ENCODE measurements around the gene MRAP.

MRAP gene

DNA sequence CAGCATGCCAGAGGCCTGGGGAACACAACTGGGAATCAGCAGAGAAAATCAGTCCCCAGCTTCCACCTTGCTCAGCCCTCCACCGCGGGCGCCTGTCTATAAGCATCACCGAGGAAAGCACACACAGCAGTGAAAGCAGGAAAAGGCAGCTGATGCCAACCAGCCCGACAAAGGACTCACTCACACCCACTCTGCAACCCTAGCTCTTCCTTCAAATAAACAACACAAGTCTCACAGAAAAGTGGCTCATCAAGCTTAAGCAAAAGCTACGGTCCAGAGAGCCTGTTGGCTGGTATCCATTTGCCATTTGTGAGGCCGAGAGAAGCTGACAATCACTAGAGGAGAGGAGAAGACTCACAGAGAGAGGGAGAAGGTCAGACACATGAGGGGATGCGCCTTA lies 27.1 kb downstream of the MRAP start:
- no peak for DNase-seq

DNA sequence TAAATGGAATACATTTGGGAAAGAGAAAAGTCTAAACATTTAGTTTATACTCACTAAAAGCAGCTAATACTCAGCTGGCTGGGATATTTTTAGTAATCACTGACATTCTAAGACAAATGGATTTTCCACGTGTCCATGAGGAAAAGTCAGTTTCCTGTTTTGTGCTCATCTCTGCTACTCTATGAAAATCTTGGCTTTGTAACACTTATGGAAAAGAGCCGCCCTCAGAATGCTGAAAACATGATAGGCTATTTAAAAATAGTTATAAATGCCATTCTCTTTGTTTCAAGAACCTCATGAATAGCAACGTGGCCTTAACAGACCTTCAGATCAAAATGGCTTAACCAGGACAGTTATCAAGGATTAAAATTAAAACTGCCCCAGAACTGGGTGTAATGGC lies 29.9 kb downstream of the MRAP start:
- no peak for DNase-seq

DNA sequence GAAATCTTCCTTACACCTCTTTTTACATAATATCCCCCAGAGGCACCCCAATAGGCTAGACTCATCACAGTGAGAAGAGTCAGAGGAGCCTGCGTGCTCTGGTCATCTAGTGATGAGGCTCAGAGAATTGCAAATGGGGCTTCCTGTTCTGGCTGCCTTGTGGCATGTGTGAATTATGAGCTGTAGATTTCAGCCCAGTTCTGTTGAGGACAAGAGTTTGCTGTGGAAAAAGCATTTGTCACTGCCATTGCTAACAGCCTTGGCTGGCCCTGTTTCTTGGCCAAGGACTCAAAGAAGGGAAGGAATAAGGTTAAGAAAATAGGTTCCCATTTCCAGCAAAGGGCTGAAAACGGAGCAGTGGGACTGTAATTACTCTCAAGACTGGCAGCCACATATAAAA lies 30.7 kb downstream of the MRAP start:
- DNase-seq = no peak

- DNase-seq = no peak
These were observed 31.1 kb downstream of the MRAP start for GRCh38 chr21:32329776-32330175.

- DNase-seq = no peak
These were observed 32.2 kb downstream of the MRAP start for GRCh38 chr21:32330784-32331311.

GRCh38 chr21:32331444-32332305 lies 33.0 kb downstream of the MRAP start:
- DNase-seq = no peak

DNA sequence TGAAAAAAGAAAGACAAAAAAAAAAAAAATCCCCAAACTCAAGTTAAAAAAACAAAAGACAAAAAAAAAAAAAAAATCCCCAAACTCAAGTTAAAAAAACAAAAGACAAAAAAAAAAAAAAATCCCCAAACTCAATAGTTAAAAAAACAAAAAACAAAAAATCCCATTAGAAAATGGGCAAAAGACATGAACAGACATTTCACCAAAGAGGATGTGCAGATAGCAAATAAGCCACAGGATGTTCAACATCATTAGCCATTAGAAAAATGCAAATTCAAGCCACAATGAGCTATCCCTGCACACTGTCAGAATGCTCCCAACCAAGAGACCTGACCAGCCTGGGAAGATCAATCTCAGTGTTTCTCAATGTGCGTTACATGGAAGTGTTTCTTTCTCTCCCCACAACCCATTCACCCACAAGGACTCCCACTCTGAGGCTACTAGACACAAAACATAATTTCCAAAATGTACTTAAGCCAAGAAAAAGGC lies 33.9 kb downstream of the MRAP start:
- DNase-seq = no peak

DNA sequence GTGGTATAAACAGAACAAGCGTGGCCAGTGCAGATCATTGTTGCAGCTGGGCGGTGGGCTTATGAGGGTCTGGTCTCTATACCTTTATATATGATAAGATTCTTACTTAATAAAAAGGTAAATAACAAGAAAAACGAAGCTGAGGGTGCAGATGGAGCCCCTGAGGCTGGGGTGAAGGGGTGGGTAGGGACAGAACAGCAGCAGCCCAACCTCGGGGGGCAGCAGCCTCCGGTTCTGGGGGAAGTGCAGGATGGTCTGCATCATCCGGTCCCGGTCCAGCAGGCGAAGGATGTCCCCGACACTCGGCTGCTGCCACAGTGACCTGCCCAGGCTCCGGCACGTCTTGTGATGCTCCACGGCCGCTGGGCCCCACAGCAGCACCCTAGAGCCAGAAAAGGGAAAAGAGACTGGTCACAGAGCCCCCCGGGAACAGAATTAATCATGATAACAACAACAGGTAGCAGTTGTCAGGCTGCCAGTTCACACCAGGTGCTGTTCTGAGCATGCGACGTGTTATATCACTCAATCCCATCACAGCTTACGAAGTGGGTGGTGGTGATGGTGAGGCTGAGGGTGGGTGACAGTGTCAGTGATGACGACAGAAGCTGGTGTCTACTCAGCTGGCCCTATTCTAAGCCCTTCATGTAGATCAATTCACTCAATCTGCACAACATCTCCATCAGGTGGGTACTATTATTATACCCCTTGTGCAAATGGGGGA lies 35.5 kb downstream of the MRAP start:
- no peak for DNase-seq

DNA sequence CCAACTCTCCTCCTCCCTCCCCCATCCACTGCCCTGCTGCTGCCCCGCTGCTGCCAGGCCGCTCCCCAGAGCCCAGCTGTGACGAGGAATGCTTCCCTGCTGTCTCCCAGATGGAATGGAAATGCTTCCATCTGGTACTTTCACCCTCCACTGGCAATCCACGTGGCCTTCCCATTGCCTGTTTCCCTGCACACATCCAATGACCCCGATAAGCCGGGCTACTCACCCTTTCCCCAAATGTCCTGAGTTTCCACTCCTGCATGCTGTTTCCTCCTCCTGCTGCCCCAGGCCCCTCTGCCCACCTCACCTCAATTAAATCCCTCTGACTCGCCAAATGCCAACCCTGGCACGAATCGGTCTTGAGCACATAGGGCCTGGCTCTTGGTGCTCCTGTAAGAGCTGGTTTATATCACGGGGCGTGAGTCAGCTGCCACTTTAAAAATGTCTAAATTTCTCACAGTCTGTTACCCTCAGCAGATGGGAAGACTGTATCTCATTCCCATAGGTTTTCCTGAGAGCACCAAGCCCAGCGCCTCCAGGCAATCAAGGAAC lies 36.4 kb downstream of the MRAP start:
- DNase-seq = no peak

DNA sequence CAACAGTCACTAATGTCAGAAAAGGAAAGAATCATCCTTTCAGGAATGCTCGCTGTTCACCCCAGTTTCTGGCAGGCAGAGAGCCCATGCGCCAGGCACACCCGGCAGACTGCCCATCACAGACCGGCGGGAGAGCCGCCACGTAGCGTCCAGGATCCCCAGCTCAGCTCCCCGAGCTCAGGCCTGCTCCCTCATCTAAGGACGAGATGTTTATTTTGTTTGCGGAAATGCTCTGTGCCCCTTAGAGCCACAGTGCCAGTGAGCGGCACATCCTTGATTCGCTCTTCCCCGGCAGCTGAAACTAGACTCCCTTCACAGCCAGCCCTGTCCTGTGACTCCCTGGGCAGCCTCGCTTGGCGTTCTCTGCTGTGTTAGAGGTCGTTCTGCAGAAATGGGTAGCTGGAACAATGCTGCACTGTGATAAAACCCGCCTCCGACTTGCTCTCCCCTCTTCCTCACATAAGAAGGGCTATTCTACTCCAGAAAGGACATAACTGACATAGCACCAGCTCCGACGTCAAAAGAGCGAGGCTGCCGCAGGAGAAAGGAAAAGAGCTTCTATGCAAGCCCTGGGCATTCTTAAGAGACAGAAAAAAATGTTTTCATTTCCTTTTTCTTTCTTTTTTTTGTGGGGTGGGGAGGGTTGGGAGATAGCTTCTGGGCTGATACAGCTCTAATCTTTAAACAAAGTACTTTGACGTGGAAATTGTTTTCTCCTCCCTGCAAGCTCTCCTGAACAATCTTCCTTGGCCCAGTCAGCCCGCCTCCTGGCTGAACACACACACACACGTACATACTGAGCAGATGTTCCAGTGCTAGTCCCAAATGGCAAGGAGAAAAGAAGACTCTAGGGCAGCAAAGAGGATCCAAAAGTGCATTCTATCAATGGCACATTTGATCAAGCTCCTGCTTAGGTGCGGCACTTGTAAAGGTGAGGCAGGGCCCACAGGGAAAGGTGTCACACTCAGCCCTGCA lies 37.2 kb downstream of the MRAP start:
- no peak for DNase-seq

- DNase-seq = no peak
These were observed 38.1 kb downstream of the MRAP start for GRCh38 chr21:32336711-32337110.

- DNase-seq = no peak
These were observed 38.6 kb downstream of the MRAP start for GRCh38 chr21:32337206-32337605.

DNA sequence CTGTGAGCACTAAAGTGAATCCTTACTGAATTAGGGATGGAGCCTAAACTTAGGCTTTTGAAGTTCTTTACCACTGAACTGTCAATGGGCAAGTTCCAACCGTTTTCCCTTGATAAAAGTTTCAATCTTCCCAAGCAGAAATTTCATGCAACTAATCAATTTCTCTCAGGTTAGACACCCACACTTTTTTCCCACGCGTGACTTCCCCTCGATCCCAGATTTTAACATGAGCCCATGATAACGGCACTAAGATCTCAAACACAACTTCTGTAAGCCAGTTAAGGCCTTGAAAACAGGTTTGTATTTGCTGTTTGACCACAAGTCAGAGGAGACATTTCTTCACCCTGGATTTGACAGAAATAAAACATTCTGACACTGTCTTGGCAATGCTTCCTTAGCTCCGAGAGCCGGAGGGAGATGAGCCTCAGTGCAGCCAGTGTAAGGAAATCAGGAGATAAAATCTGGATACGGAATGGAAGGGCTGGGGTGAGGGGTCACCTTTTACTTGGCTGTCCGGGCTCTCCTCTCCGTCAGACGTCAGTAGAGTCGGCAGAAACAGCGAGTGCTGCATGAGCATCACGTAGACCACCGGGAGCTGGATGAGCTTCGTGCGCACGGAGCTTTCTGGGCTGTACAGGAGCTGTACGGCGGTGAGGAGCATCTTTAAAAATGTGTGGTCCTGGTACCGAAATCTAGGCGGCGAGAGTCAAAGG lies 39.7 kb downstream of the MRAP start:
- no peak for DNase-seq

DNA sequence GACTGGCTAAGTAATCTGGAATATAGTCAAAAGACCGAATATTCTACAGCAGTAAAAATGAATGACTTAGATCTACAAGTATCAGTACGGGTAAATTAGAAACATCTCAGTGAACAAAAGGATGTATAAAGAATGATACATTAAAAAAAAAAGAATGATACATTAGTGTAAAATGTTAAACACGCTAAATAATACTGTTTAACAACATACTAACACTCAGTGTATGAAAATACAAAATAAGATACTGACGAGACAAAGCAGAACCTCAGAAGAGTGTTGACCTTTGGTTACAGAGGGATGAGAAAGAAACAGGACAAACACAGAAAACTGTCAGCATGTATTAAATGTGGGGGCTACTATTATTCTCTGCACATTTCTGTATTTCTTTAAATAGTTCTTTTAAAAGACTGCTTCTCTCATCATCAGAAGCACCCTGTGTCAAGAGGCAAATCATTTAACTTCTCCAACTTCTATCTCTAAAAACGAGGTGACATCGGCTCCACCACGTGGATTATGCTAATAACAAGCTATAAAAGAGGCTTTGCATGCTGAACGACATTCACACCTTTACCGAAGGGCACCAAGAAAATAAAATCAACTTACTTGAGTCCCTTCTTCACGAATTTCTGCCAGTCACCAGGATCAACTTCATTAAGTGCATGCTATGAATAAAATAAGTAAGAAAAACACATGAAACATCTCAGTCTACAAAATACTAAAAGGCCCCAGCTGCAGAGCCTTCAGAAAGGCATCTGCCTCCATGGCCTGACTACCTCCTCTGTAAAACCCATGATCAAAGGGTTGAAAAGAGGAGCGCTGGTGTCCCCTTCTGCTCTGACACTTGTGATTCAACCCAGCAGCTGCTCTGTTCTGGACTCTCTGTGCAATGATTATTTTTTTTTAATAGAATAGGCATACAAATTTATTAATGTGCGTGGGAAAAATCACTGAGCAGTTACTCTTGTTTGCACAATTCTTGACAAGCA lies 42.5 kb downstream of the MRAP start:
- DNase-seq = no peak

DNA sequence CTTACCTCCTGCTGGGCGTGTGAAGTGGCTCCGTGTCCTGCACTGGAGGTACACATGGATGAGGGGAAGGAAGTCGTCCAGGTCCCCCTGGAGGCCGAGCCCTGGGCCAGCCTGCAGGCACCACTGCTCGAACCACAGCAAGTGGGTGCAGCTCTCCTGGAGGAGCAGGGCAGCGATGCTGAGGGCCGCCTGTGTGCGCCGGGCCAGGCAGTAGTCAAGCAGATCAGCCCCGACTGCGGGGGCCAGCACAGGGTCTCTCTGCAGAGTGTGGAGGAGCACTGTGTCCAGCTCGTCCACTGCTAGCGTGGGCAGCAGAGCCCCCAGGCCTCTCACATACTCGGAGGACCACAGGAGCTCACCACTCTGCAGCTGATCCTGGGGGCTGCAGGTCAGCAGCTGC lies 48.3 kb downstream of the MRAP start:
- DNase-seq = no peak

- no peak for DNase-seq
These were observed 48.7 kb downstream of the MRAP start for GRCh38 chr21:32347351-32347750.

DNA sequence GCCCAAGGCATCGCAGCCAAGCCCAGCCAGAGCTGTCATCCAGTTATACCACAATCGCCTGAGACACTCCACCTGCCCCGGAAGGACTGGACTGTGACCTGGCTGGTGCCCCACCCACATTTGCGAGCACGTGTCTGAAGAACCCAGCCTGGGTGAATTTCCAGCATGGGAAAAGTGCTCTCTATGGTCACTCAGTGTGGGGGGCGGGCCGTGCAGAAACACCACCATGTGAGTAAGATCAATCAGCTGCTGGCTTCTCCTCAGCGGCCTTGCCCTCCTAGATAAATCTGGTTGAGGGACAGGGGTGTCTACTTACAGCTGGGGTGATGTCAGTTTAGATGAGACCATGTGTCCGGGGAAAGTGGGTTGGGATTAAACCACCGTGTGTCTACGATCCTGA lies 49.3 kb downstream of the MRAP start:
- no peak for DNase-seq

DNA sequence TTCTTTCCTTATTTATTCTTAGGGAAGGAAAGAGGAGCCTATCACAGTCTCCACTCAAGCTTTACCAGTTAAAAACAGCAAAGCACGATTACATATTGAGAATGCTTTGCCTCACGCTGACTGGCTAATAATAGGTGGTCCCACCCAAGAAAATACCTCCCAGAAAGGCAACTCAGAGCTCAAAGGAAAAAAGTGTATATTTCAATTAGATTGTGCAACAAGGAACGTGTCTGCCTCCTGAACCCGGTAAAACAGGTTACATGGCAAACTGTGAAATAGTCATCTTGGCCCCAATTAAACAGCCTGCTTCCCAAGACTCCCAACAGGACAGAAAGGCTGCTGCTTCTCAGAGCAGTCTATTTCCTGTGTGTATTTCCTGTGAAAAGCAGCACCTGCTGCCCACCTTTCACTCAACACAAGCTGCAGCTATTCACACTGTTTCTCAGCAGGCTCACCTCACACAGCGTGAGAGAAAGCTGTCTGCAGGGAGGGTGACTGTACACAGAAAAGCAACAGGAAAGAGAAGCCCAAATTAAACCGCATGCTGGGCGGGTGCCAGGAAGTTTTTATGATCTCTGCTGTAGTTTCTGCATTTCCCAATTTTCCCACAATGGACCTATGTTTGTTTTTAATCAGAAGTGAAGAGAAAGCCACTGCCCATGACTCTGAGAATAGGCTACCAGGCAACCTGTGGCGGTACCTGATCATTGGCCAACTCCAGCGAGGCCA lies 50.1 kb downstream of the MRAP start:
- DNase-seq = no peak

- no peak for DNase-seq
These were observed 50.8 kb downstream of the MRAP start for GRCh38 chr21:32349333-32349944.

All from NCI-H1092 (cell line).